Globus pallidus (tissue), 1 donor: ENCODE results near the gene ORAI3.

ENCODE experiments used
- DNase-seq: peaks from one replicate; pipeline ENCODE4 v3.0.0-alpha.2; 2015; ENCODE audit warnings: low spot score

ORAI3 gene

GRCh38 chr16:30947859-30948666, 805 bp upstream of the ORAI3 start:
- peak; percentile 91 for DNase-seq

- no peak for DNase-seq
These were observed 1.0 kb downstream of the ORAI3 start for GRCh38 chr16:30949650-30950515.

GRCh38 chr16:30950516-30951065, 1.7 kb downstream of the ORAI3 start:
- no peak for DNase-seq

DNA sequence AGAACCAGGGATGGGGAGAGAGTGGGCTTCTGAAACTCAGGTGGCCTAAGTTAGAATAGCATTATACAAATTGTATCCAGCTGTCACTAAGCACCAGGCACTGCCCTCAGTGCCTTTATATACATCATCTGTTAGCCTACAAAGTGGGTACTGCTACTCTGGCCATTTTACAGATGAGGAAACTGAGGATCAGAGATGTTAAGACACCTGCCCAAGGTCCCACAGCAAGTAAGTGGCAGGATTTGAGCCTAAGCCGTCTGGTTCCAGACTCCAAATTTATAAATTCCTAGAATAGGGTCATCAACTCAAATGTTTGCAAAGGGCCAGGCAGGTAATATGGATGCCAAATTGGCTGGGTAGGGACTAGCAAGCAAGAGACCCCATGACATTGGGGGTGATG, 2.3 kb downstream of the ORAI3 start:
- no peak for DNase-seq

- DNase-seq, result no peak
These were observed 2.9 kb downstream of the ORAI3 start for GRCh38 chr16:30951750-30952149.

DNA sequence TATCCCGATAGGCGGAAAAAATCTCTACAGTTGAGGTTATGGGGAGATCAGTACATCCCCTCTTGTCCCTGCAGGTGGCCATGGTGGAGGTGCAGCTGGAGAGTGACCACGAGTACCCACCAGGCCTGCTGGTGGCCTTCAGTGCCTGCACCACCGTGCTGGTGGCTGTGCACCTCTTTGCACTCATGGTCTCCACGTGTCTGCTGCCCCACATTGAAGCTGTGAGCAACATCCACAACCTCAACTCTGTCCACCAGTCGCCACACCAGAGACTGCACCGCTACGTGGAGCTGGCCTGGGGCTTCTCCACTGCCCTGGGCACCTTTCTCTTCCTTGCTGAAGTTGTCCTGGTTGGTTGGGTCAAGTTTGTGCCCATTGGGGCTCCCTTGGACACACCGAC, 4.2 kb downstream of the ORAI3 start:
- no peak for DNase-seq

GRCh38 chr16:30953511-30954124, 4.8 kb downstream of the ORAI3 start:
- DNase-seq, result peak; percentile 73

DNA sequence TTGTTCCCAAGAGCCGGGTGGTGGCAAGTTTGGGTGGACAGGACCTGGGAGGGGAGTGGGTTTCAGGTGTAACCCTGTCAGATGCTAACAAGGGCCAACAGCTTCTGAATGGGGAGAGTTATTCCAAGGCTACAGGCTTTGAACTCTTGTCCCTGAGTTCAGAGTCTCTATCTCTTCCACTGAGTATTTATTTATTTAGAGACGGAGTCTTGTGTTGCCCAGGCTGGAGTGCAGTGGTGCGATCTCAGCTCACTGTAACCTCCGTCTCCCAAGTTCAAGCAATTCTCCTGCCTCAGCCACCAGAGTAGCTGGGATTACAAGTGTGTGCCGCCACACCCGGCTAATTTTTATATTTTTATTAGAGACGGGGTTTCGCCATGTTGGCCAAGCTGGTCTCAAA, 6.1 kb downstream of the ORAI3 start:
- DNase-seq, result no peak

DNA sequence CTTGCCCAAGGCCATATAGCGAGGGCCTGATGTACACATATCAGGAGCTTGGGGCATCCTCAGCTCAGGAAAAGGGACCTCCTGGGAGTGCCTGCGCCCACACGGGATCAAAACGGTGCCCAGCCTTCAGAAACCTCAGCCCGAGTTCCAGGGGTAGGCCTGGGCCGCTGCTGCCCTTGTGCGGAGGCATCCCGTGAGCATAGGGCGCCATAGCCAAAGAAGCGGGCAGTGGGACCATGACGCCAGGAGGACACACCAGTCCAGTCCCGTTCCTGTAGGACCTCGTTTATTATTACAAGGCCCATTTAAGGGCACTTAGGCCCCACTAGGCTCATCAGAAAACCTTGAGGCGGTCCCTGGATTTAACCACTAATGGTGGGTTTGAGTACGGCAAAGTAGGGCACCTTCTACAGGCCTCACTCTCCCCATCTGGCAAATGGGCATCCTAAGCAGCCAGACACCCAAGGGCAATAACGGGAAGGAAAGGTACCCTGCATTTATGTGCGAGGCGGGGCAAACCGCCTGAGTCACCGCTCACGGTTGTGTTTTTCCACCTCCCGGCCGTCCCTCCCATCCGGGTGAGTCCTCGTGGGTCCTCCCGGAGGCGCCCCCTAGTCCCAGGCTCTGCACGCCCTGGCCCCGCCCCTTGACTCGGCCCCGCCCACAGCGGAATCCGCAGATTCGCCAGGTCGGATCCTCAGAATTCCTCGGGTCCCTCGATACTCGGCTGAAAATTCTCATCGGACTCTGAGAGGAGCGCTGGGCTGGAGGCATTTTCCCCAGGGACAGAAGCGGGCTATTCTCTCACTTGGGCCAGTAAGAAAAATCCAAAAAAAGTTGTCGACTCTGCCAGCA, 8.0 kb downstream of the ORAI3 start:
- peak; percentile 70 for DNase-seq

DNA sequence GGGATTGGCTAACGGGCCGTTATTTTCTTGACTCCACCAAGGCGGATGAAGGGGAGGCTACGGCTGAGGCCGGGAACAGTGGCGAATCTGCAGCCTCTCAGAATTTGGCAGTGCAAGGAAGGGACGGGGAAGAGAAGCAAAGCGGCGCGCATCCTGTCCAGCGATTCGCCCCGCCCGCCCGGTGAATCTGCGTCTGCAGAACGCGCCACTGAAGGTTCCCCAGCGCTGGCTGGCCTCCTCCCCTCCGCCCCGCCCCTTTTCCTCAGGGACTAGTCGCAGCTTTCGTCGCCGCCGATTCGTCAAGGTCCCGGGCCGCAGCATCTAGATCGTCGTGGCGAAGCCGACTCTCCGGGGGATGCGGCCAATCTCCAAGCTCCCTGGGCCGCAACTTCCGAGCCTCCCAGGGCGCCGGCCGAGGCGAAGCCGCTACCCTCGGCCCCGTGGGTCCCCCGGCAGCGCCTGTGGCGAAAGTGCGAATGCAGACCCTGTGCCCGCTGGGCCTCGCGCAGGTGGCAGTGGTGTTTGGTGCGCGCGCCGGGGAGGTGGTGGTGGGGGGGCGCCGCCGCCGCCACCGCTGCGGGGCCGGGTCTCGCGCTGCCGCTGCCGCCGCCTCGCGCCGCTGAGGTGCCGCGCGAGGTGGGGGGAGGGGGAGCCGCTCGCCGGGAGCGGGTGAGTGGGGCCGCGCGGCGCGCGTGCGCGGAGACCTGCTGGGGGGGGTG, 8.7 kb downstream of the ORAI3 start, which contains the start of gene SETD1A:
Gene SETD1A (plus strand): TSS at position 299 of the 719 bp plus-strand sequence. CDS start 978 bp downstream, outside the sequence.
- DNase-seq, result peak; percentile 93

DNA sequence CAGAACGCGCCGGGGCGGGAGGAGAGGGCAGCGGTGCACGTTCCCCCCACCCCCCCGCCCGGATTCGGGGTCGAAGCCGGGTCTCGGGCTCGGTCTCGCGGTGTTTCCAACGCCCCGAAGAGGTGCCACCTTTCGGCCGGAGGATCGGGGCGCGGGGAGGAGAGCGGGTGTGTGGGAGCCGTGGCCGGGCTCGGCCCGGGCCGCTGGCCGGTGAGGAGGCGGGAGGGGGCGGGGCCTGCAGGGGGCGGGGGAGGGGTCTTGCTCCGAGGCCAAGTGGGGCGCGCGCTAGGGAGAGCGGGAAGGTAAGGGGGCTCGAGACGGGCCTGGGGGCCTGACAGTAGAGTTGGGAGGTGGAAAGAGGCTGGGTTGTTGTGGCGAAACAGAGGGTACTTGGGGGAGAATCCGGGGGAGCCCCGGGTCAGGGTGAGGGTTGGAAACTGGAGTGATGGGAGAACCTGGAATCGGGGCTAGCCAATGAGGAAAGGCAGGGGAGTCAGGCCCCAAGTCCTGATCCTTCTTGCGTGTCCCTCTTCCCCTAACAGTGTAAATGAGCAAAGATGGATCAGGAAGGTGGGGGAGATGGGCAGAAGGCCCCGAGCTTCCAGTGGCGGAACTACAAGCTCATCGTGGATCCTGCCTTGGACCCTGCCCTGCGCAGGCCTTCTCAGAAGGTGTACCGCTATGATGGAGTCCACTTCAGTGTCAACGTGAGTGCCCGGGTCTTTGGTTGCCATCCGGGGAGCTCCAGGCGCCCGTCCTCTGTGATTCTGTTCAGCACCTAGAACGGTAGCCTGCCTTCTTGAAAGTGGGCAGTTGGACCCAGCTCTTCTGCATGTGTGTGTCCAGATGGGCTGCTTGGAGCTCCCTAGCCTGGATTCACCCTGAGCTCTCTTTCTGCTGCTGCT, 9.6 kb downstream of the ORAI3 start:
- peak; percentile 54 for DNase-seq

GRCh38 chr16:30961384-30961783, 12.5 kb downstream of the ORAI3 start:
- no peak for DNase-seq

- no peak for DNase-seq
These were observed 15.2 kb downstream of the ORAI3 start for GRCh38 chr16:30963925-30964511.

GRCh38 chr16:30964574-30965226, 15.8 kb downstream of the ORAI3 start:
- no peak for DNase-seq

GRCh38 chr16:30965436-30965835, 16.6 kb downstream of the ORAI3 start:
- no peak for DNase-seq

DNA sequence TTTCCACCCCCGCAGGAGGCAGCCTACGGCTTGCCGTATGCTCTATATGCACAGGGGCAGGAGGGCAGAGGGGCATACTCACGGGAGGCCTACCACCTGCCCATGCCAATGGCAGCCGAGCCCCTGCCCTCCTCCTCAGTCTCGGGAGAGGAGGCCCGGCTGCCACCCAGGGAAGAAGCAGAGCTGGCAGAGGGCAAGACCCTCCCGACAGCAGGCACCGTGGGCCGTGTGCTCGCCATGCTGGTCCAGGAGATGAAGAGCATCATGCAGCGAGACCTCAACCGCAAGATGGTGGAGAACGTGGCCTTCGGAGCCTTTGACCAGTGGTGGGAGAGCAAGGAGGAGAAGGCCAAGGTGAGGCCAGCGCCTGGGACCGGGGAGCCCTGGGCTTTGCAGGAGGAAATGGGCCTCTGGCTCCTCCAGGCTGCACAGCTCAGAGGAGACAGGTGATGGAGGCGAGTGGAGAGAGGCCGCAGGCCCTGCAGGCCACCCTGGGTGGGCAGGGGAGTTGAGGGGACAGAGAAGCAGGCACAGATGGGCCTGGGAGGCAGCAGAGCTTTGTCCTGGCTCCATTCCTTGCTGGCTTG, 17.3 kb downstream of the ORAI3 start:
- DNase-seq, result no peak

- DNase-seq, result no peak
These were observed 18.9 kb downstream of the ORAI3 start for GRCh38 chr16:30967795-30968194.

DNA sequence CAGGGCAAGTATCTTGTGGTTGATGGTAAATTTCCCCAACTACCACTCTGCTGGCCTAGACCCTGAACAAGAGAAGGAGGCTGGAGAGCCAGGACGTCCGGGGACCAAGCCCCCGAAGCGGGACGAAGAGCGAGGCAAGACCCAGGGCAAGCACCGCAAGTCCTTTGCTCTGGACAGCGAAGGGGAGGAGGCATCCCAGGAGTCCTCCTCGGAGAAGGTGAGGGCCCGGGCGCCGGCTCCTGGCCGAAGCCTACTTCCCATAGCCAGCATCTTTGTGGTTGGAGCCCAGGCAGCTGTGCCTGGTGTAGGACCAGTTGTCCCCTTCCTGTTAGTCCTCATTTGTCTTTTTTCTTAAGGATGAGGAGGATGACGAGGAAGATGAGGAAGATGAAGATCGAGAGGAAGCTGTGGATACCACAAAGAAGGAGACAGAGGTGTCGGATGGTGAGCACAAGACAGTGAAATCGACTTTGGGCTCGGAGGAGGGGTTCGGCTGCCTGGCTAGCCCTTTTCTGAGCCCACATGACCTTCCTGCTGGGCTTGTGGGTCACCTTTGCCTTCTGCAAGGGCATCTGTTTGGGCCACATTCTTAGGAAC, 20.5 kb downstream of the ORAI3 start:
- DNase-seq, result no peak
